ENCODE results near the gene CSNK1G3. TPM values are rescaled to one million over a fixed set of nuclear protein-coding genes. Genes with fewer than 3 reads are reported as not detected.
"Not testable (repeated sequence)": the region's sequence is repeated elsewhere in the genome, so short reads cannot be mapped to it uniquely, and the experiment has no call there.

Gene CSNK1G3
- total RNA-seq (63.1 TPM), polyA plus RNA-seq (10 to 100 TPM; 20.7 to 28.4 (median 26.0) TPM)

- H3K27me3 ChIP-seq (ENCODE audit: control insufficient read depth, insufficient read depth, low read length): peaks cover 4% of the 10 kb centered on the region
- Mint-ChIP-seq H3K36me3 (no peaks in the 10 kb centered on the region), H3K27me3 (no peaks in the 10 kb centered on the region), H3K27ac (peak within 1 kb of the TSS; percentile 97 to 98 (median 97)), H3K9me3 (peaks cover 0 to 2% (median 0%) of the 10 kb centered on the region in 7 donors), H3K4me1 (peaks cover 26 to 49% (median 43%) of the 10 kb centered on the region in 4 donors), H3K4me3 (peak within 1 kb of the TSS; percentile 96 to 98 (median 98))
- no peaks in the 10 kb centered on the region for H3K9me3 ChIP-seq (ENCODE audit: control insufficient read depth in 2 of 2, low read length in 2 of 2)
- no peaks in the 10 kb centered on the region for H3K36me3 ChIP-seq (ENCODE audit: control insufficient read depth, insufficient read depth, low read length)
- ATAC-seq (ENCODE audit: low read depth in 2 of 2) (peak; percentile 87), DNase-seq (peak; percentile 88 to 96 (median 90))
- H3K4me1 ChIP-seq (ENCODE audit: control insufficient read depth, insufficient read depth, low read length, poor library complexity, severe bottlenecking): peaks cover 43% of the 10 kb centered on the region
- H3K4me3 ChIP-seq (ENCODE audit: low read depth, low read length): peak within 1 kb of the TSS; percentile 90
- peak within 1 kb of the TSS; percentile 76 for H3K27ac ChIP-seq (ENCODE audit: insufficient read depth, low read length, poor library complexity, severe bottlenecking)
These were observed at the start of gene CSNK1G3 for GRCh38 chr5:123511648-123512605. Gene CSNK1G3 (plus strand): TSS chr5:123512177. CDS start chr5:123545664, 33,487 bp downstream.

DNA sequence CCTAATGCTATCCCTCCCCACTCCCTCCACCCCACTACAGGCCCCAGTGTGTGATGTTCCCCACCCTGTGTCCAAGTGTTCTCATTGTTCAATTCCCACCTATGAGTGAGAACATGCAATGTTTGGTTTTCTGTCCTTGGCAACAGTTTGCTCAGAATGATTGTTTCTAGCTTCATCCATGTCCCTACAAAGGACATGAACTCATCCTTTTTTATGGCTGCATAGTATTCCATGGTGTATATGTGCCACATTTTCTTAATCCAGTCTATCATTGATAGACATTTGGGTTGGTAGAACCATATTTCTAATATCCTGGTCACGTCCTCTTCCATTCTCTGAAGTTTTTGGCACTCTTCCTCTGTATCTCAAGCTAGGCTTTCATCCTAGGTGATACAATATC is 45.1 kb upstream of the CSNK1G3 start:
- not testable (repeated sequence) for ATAC-seq (ENCODE audit: low read depth in 2 of 2); H3K4me1 Mint-ChIP-seq; H3K4me3 Mint-ChIP-seq; H3K36me3 Mint-ChIP-seq; H3K4me1 ChIP-seq (ENCODE audit: control insufficient read depth, insufficient read depth, low read length, poor library complexity, severe bottlenecking); H3K27me3 ChIP-seq (ENCODE audit: control insufficient read depth, insufficient read depth, low read length); DNase-seq; H3K36me3 ChIP-seq (ENCODE audit: control insufficient read depth, insufficient read depth, low read length); H3K9me3 ChIP-seq (ENCODE audit: control insufficient read depth in 2 of 2, low read length in 2 of 2); H3K27ac Mint-ChIP-seq; H3K27ac ChIP-seq (ENCODE audit: insufficient read depth, low read length, poor library complexity, severe bottlenecking); H3K4me3 ChIP-seq (ENCODE audit: low read depth, low read length)
- H3K27me3 Mint-ChIP-seq: peaks cover 22% of the 10 kb centered on the region
- peaks cover 1 to 15% (median 6%) of the 10 kb centered on the region in 7 donors for H3K9me3 Mint-ChIP-seq

GRCh38 chr5:123471385-123471784 is 40.6 kb upstream of the CSNK1G3 start:
- Mint-ChIP-seq H3K36me3 (no peaks in the 10 kb centered on the region), H3K9me3 (peaks cover 2 to 15% (median 6%) of the 10 kb centered on the region in 7 donors), H3K27me3 (peaks cover 22% of the 10 kb centered on the region), H3K4me1 (no peaks in the 10 kb centered on the region), H3K4me3 (no peak overlapping the region), H3K27ac (no peak overlapping the region)
- H3K9me3 ChIP-seq (ENCODE audit: control insufficient read depth in 2 of 2, low read length in 2 of 2): peaks cover 0 to 5% of the 10 kb centered on the region in 2 experiments
- H3K4me3 ChIP-seq (ENCODE audit: low read depth, low read length): no peak overlapping the region
- peaks cover 8% of the 10 kb centered on the region for H3K27me3 ChIP-seq (ENCODE audit: control insufficient read depth, insufficient read depth, low read length)
- H3K4me1 ChIP-seq (ENCODE audit: control insufficient read depth, insufficient read depth, low read length, poor library complexity, severe bottlenecking): no peaks in the 10 kb centered on the region
- no peaks in the 10 kb centered on the region for H3K36me3 ChIP-seq (ENCODE audit: control insufficient read depth, insufficient read depth, low read length)
- no peak overlapping the region for H3K27ac ChIP-seq (ENCODE audit: insufficient read depth, low read length, poor library complexity, severe bottlenecking)
- no peak for DNase-seq
- no peak for ATAC-seq (ENCODE audit: low read depth in 2 of 2)

DNA sequence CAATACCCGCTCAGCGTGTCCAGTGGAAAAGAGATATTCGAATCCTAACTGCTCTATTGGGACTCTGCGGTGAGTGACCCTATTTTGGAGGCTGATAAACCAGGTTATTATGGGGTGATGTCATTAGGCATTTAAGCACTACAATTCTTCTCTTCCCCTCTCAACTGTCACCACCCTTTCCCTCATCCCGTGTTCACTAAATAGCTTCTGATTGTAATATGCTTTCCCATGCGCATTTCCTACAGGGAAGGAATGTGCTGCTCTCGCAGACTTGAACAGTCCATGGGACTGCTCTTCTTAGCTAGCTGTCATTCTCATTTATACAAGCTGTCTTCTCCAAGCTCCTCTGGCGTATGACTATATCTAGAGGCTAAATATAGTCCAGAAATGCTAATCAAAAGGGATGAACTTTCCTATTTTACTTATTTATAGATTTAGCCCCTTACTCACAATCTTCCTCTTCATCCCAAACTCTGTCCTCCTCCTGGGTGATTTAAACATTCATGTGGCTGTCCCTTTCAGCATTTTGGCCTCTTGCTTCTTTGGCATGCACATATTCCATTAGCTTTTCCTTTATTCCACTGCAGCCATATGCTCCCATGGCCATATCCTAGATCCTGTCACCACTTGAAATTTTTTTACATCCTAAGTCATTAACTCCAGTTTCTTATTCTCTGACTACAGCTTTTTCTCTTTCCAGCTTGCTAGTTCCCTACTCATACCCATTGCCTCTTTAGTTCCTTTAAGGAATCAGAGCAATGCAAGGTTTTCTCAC is 39.6 kb upstream of the CSNK1G3 start:
- no peaks in the 10 kb centered on the region for H3K4me1 ChIP-seq (ENCODE audit: control insufficient read depth, insufficient read depth, low read length, poor library complexity, severe bottlenecking)
- no peak for ATAC-seq (ENCODE audit: low read depth in 2 of 2)
- H3K4me1 Mint-ChIP-seq: no peaks in the 10 kb centered on the region
- peaks cover 18% of the 10 kb centered on the region for H3K27me3 Mint-ChIP-seq
- H3K4me3 ChIP-seq (ENCODE audit: low read depth, low read length): no peak overlapping the region
- peaks cover 8% of the 10 kb centered on the region for H3K27me3 ChIP-seq (ENCODE audit: control insufficient read depth, insufficient read depth, low read length)
- H3K9me3 ChIP-seq (ENCODE audit: control insufficient read depth in 2 of 2, low read length in 2 of 2): peaks cover 0 to 5% of the 10 kb centered on the region in 2 experiments
- no peak overlapping the region for H3K27ac ChIP-seq (ENCODE audit: insufficient read depth, low read length, poor library complexity, severe bottlenecking)
- no peak for DNase-seq
- no peak overlapping the region for H3K4me3 Mint-ChIP-seq
- no peak overlapping the region for H3K27ac Mint-ChIP-seq
- no peaks in the 10 kb centered on the region for H3K36me3 ChIP-seq (ENCODE audit: control insufficient read depth, insufficient read depth, low read length)
- no peaks in the 10 kb centered on the region for H3K36me3 Mint-ChIP-seq
- peaks cover 2 to 12% (median 6%) of the 10 kb centered on the region in 7 donors for H3K9me3 Mint-ChIP-seq

DNA sequence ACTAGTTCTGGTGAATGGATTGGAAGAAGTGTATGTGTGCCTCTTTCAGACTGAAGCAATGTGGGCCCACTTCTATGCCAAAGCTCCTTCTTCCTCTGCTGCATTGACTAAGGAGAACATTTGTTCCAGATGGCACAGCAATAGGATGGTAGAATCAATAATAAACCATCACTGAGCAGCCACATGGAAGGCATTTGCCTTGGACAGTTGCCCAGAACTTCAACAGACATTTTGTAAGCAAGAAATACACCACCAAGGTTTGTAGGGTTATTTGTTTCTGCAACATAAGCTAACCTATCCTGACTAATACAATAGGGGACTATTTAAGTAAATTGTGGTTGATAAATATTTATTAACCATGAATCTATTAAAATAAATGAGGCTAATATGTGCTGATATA is 37.7 kb upstream of the CSNK1G3 start:
- H3K9me3 Mint-ChIP-seq: peaks cover 0 to 6% (median 3%) of the 10 kb centered on the region in 7 donors
- Histone ChIP-seq H3K27me3 (ENCODE audit: control insufficient read depth, insufficient read depth, low read length) (peaks cover 4% of the 10 kb centered on the region), H3K36me3 (ENCODE audit: control insufficient read depth, insufficient read depth, low read length) (no peaks in the 10 kb centered on the region), H3K4me3 (ENCODE audit: low read depth, low read length) (no peak overlapping the region), H3K9me3 (ENCODE audit: control insufficient read depth in 2 of 2, low read length in 2 of 2) (peaks cover 0 to 5% of the 10 kb centered on the region in 2 experiments), H3K4me1 (ENCODE audit: control insufficient read depth, insufficient read depth, low read length, poor library complexity, severe bottlenecking) (no peaks in the 10 kb centered on the region), H3K27ac (ENCODE audit: insufficient read depth, low read length, poor library complexity, severe bottlenecking) (no peak overlapping the region)
- ATAC-seq (ENCODE audit: low read depth in 2 of 2) (no peak), DNase-seq (no peak)
- no peaks in the 10 kb centered on the region for H3K4me1 Mint-ChIP-seq
- no peak overlapping the region for H3K27ac Mint-ChIP-seq
- peaks cover 15% of the 10 kb centered on the region for H3K27me3 Mint-ChIP-seq
- no peaks in the 10 kb centered on the region for H3K36me3 Mint-ChIP-seq
- no peak overlapping the region for H3K4me3 Mint-ChIP-seq

GRCh38 chr5:123476731-123477130 is 35.2 kb upstream of the CSNK1G3 start:
- H3K27ac Mint-ChIP-seq: no peak overlapping the region
- no peaks in the 10 kb centered on the region for H3K4me1 Mint-ChIP-seq

DNA sequence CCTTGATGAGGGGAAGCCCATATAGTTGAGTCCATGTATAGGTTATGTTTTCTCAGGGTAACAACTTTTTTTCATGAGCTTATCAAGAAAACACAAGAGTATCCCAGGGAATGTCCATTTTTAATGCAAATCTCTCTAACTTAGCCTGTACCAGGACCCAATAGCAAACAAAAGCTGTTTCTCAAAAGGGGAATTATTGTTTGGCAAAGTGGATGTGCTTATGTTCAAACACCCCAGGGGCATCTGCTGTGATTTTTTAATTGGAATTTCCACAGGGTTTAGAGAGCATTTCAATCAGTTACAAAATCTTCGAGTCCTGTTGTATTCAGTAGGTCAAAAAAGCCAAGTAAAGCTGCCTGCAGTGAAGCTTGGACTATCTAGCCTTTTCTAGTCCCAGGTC is 33.4 kb upstream of the CSNK1G3 start:
- ATAC-seq (ENCODE audit: low read depth in 2 of 2): no peak
- Mint-ChIP-seq H3K27me3 (peaks cover 14% of the 10 kb centered on the region), H3K27ac (no peak overlapping the region), H3K4me3 (no peak overlapping the region), H3K9me3 (peaks cover 0 to 3% (median 0%) of the 10 kb centered on the region in 7 donors), H3K36me3 (no peaks in the 10 kb centered on the region), H3K4me1 (no peaks in the 10 kb centered on the region)
- no peaks in the 10 kb centered on the region for H3K4me1 ChIP-seq (ENCODE audit: control insufficient read depth, insufficient read depth, low read length, poor library complexity, severe bottlenecking)
- DNase-seq: no peak
- peaks cover 4% of the 10 kb centered on the region for H3K27me3 ChIP-seq (ENCODE audit: control insufficient read depth, insufficient read depth, low read length)
- H3K27ac ChIP-seq (ENCODE audit: insufficient read depth, low read length, poor library complexity, severe bottlenecking): no peak overlapping the region
- H3K4me3 ChIP-seq (ENCODE audit: low read depth, low read length): no peak overlapping the region
- H3K36me3 ChIP-seq (ENCODE audit: control insufficient read depth, insufficient read depth, low read length): no peaks in the 10 kb centered on the region
- no peaks in the 10 kb centered on the region for H3K9me3 ChIP-seq (ENCODE audit: control insufficient read depth in 2 of 2, low read length in 2 of 2)

More at GRCh38 chr5:123476731-123477130, 35.2 kb upstream of the CSNK1G3 start:
- Mint-ChIP-seq H3K9me3 (peaks cover 0 to 5% (median 0%) of the 10 kb centered on the region in 7 donors), H3K36me3 (no peaks in the 10 kb centered on the region), H3K4me3 (no peak overlapping the region), H3K27me3 (peaks cover 14% of the 10 kb centered on the region)
- Histone ChIP-seq H3K4me1 (ENCODE audit: control insufficient read depth, insufficient read depth, low read length, poor library complexity, severe bottlenecking) (no peaks in the 10 kb centered on the region), H3K4me3 (ENCODE audit: low read depth, low read length) (no peak overlapping the region), H3K9me3 (ENCODE audit: control insufficient read depth in 2 of 2, low read length in 2 of 2) (no peaks in the 10 kb centered on the region), H3K36me3 (ENCODE audit: control insufficient read depth, insufficient read depth, low read length) (no peaks in the 10 kb centered on the region), H3K27me3 (ENCODE audit: control insufficient read depth, insufficient read depth, low read length) (peaks cover 4% of the 10 kb centered on the region), H3K27ac (ENCODE audit: insufficient read depth, low read length, poor library complexity, severe bottlenecking) (no peak overlapping the region)
- no peak for ATAC-seq (ENCODE audit: low read depth in 2 of 2)
- DNase-seq: no peak

Measured in CD4-positive, CD25-positive, alpha-beta regulatory T cell (primary cell).